ENCODE data around the gene DCTN4. TPM values are rescaled to one million over a fixed set of nuclear protein-coding genes. Genes with fewer than 3 reads are reported as not detected.
A peak's percentile ranks its signal among the peaks of the same experiment; 100 is the strongest.

Gene DCTN4
- total RNA-seq, 1 donor from 2014 or later: 71.8 TPM

DNA sequence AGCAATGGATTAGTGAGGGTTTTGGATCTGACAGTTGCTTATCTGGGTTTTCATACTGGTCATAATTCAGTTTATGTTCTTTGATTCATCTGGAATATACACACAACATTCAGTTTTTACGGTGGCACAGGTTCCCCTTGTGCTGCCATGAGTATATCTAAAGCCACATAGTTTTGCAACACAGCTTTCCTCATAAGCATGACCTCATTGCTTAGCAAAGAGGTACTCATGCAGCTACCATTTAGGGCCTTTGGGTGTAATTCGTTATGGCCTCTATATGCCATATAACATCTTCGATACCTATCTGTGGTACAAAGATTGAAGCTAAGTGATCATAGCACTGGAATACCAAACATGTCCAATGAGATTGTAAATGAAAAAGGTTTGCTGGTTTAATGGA is 55.1 kb downstream of the DCTN4 start:
- Histone ChIP-seq H3K9me3 (no peaks in the 10 kb centered on the region), H3K4me3 (no peak overlapping the region), H3K36me3 (peaks cover 21% of the 10 kb centered on the region), H3K4me1 (peaks cover 17% of the 10 kb centered on the region), H3K27ac (no peak overlapping the region), H3K27me3 (ENCODE audit: low read depth) (no peaks in the 10 kb centered on the region)
- intact Hi-C loops (cut with DNase I): no loop called here
- DNase-seq (no peak), ATAC-seq (no peak)
- TF ChIP-seq, protein P1, sequence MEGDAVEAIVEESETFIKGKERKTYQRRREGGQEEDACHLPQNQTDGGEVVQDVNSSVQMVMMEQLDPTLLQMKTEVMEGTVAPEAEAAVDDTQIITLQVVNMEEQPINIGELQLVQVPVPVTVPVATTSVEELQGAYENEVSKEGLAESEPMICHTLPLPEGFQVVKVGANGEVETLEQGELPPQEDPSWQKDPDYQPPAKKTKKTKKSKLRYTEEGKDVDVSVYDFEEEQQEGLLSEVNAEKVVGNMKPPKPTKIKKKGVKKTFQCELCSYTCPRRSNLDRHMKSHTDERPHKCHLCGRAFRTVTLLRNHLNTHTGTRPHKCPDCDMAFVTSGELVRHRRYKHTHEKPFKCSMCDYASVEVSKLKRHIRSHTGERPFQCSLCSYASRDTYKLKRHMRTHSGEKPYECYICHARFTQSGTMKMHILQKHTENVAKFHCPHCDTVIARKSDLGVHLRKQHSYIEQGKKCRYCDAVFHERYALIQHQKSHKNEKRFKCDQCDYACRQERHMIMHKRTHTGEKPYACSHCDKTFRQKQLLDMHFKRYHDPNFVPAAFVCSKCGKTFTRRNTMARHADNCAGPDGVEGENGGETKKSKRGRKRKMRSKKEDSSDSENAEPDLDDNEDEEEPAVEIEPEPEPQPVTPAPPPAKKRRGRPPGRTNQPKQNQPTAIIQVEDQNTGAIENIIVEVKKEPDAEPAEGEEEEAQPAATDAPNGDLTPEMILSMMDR (IDR thresholded peaks at IDR 0.05): no peak

DNA sequence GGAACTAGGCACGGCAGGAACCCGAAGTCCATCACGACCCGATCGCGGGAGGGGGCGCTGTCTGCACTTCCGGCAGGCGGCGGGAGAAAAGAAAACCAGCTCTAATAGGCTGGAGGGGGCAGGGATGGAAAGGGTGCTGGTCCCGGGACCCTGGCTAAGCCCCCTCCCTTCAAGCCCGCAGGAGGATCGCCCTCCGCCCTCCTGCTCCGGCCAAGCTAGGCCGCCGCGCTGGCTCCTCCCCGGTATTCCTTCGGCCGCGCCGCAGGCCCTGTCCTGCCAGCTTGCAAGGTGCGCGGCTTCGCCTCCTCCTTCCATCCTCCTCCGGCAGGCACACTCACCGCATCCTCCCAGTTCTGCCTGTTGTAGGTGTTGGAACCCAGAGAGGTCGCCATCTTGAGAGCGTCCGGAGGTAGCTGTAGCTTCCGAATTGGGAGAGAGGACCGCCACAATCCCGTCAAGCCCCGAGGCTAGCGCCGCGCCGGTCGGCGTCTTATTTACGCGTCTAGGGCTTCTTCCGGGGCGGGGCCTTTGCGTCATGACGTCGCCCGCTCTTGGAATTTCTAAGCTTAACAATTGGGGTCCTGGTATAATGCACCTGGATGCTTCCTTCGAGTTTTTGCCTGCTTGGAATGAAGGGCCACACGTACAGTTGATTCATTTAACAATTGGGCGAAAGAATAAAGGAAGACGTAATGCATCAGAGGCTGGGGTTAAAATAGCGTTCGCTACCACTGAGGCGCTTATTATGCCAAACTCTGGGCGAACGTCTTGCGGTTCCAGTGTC is 58.0 kb downstream of the DCTN4 start, which contains the start of gene RBM22:
Gene RBM22 (minus strand): TSS at position 469 of the 784 bp plus-strand sequence. CDS start 77 bp downstream, at position 392.
- Histone ChIP-seq H3K27ac (peak within 1 kb of the TSS; percentile 98), H3K27me3 (ENCODE audit: low read depth) (no peaks in the 10 kb centered on the region), H3K9me3 (no peaks in the 10 kb centered on the region), H3K4me1 (peaks cover 18% of the 10 kb centered on the region), H3K36me3 (peaks cover 31% of the 10 kb centered on the region), H3K4me3 (peak within 1 kb of the TSS; percentile 94)
- ATAC-seq: peak; percentile 98 to 99
- intact Hi-C loops (cut with DNase I): no loop called here
- TF ChIP-seq, protein P1 (IDR thresholded peaks at IDR 0.05): peak; percentile 68
- DNase-seq: peak; percentile 96

DNA sequence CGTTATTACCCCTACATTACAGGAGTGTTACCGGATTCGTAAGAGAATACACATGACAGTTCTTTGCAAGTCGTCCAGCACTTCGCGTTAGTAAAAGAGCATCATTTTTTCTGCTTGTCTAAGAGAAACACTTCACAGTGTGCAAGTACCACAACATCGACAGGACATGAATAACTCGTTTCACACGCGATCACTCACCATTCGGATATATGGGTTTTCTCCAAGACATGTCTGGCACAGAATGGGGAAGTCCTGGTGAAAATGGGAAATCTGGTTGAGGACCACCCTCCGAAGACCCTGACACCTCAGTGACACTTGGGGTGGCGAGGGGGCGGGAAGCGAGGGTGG is 58.6 kb downstream of the DCTN4 start:
- no peaks in the 10 kb centered on the region for H3K27me3 ChIP-seq (ENCODE audit: low read depth)
- H3K9me3 ChIP-seq: no peaks in the 10 kb centered on the region
- peak overlapping the region; percentile 98 for H3K27ac ChIP-seq
- TF ChIP-seq, protein P1 (IDR thresholded peaks at IDR 0.05): no peak
- DNase-seq (no peak), ATAC-seq (peak in 1 of 2 donors; percentile 8)
- peak overlapping the region; percentile 94 for H3K4me3 ChIP-seq
- peaks cover 37% of the 10 kb centered on the region for H3K36me3 ChIP-seq
- intact Hi-C loops (cut with DNase I): no loop called here
- peaks cover 18% of the 10 kb centered on the region for H3K4me1 ChIP-seq

DNA sequence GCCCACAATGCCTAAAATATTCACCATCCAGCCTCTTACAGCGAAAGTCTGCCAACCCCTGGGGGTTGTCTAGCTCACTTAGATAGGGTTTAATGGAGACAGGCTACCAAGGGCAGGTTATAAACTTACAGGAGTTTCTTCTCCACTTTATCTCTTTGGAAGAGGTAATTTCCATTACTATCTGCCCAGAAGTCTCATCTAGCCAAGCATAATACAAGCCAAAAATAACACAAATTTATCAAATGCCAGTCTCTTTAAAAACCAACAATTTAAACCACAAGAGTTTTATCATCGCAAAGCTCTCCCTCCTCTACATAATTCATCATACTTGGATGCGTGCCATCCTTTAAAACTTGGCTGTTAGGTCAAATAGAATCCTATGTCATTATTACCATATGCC is 64.2 kb downstream of the DCTN4 start:
- no peak for DNase-seq
- intact Hi-C loops (cut with DNase I): no loop called here
- TF ChIP-seq, protein P1 (IDR thresholded peaks at IDR 0.05): no peak
- no peaks in the 10 kb centered on the region for H3K9me3 ChIP-seq
- H3K36me3 ChIP-seq: peaks cover 88% of the 10 kb centered on the region
- peaks cover 9% of the 10 kb centered on the region for H3K4me1 ChIP-seq
- H3K27me3 ChIP-seq (ENCODE audit: low read depth): no peaks in the 10 kb centered on the region
- H3K27ac ChIP-seq: no peak overlapping the region
- no peak overlapping the region for H3K4me3 ChIP-seq
- no peak for ATAC-seq

DNA sequence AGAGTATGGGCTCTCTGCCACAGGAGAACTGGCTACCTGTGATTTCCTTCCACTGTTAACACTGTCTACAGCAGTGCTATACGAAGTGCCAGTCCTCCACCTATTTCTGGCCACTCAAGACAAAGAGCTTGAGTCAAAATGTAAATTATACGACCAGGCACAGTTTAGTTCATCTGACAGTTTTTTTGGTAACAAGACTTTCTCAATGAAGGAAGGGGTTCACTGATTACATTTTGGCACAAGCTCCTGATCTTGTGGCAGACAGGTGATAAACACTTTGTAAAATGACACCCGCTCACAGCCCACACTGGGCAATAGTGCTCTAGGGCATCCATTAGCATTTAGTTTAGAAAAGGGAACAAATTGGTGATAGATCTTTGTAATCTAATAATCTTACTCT is 66.5 kb downstream of the DCTN4 start:
- peaks cover 75% of the 10 kb centered on the region for H3K36me3 ChIP-seq
- intact Hi-C loops (cut with DNase I): no loop called here
- H3K4me3 ChIP-seq: no peak overlapping the region
- H3K27me3 ChIP-seq (ENCODE audit: low read depth): no peaks in the 10 kb centered on the region
- no peak overlapping the region for H3K27ac ChIP-seq
- ATAC-seq: no peak
- DNase-seq: no peak
- H3K4me1 ChIP-seq: no peaks in the 10 kb centered on the region
- TF ChIP-seq, protein P1 (IDR thresholded peaks at IDR 0.05): no peak
- no peaks in the 10 kb centered on the region for H3K9me3 ChIP-seq

Data from lower lobe of right lung (tissue), 2 donors.